ENCODE results near the gene SPTBN2.
A peak's percentile ranks its signal among the peaks of the same experiment; 100 is the strongest.

The SPTBN2 gene

DNA sequence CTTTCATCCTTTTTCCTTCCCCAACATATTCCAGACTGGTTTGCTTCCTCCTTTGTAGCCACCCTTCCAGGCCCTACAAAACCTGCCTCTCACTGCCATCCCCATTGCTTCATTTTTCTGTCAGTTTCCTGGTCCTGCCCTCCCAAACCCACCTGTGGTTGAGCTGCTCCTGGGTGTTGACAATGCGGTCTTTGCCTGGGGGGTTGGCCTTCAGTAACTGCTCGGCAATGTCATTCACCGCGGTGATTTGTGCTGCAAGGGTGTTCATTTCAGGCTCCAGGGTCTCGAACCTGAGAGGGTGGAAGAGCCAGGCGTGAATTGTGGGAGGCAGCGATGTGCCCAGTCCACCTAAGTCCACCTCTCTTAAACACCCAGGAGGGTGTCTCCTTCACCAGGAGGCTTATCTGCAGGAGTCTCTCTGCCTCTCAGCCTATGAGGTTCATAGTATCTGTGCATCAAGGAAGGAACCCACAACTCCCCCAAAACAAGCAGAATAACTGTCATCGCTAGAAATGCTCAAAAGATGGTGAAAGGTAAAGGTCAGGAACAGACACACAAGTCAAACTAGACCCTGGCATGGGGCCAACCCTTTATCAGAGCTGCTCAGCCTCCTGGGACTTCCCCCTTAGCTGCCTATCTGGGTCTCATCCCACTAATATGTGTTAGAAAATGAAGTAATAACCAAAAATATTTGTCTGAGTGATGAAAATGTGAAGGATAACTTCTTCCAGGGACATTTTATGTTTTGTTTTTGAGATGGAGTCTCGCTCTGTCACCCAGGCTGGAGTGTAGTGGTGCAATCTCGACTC, 27.4 kb downstream of the SPTBN2 start:
- no peak for DNase-seq

DNA sequence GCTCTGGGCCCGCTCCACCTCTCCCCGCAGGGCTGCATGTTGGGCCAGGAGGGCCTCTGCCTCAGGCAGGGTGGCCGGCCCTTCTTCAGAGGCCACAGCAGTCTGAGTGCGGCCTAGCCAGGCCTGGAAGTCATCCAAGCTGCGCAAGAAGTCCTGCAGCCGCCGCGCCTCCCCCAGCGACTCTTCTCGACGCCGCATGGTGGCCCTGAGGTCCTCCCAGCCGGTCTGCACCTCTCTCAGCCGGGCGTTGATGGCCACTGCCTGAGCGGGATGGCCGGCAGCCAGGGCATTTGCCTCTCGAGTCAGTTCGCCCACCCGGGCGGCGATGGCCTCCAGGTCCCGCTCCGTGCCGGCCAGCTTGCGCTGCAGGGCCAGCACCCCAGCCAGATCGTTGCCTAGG, 28.3 kb downstream of the SPTBN2 start:
- no peak for DNase-seq

DNA sequence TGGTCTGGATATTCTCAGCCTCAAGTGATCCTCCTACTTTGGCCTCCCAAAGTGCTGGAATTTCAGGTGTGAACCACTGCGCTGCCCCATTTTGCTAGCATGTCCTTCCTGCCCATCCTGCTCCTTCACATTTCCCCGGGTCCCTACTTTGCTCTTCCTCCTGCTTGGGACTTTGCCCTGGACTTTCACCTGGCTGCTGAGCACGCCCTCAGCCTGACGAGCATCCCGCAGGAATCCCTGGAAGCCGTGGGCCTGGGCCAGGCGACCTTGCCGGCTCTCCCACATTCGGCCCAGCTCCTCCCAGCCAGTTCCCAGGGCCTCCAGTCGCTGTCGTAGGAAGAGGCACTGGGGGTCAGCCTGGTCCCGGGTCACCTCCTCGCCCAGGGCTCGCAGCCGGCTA, 28.7 kb downstream of the SPTBN2 start:
- DNase-seq: no peak

DNA sequence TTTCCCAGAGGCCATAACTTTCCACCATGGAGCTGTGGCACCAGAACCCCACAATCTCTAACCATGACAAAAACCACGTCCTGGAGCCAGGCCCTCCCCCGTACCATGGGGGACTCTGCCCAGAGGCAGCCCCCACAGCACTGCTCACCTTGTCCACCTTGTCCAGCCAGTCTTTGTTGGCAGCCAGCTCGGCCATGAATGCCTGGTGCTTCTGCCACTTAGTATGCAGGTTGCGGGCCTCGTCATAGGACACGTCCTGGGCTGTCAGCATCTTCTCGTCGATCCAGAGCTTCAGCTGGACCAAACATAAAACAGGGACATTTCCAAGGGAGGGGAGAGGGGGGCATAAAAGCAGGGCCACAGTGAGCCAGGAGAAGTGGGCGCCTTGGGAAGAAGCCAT, 30.5 kb downstream of the SPTBN2 start:
- DNase-seq: no peak

DNA sequence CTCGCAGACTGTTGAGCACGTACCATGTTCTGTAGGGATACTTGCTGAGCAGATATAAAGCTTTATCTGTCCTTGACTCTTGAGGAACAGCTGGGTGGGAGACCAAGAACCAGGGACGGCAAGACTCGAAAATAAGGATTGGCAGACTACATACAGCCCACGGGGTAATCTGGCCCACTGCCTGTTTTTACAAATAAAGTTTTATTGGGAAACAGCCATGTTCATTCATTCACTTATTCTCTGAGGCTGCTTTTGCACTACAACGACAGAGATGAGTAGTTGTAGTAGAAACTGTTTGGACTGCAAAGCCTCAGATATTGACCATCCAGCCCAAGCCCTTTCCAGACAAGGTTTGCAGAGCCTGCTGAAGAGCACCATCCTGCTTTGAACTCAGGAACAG, 31.0 kb downstream of the SPTBN2 start:
- no peak for DNase-seq

DNA sequence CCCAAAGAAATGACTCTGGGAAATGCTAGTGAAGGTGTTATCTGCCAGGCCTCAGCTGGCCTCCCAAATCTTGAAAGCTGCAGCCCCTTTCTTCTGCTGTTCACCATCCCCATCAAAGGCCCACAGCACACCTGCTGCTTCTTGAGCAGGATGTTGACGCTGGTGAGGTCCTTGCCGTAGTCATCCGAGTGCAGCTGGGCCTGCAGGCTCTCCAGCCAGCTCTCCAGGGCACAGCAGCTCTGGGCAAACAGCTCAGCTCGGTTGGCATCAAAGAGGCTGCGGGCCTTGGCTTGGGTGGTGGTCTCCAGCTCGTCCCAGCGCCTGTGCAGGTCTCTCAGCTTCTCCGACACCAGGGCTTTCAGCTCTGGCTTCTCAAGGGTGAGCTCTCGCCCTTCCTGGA, 32.9 kb downstream of the SPTBN2 start:
- DNase-seq: no peak

DNA sequence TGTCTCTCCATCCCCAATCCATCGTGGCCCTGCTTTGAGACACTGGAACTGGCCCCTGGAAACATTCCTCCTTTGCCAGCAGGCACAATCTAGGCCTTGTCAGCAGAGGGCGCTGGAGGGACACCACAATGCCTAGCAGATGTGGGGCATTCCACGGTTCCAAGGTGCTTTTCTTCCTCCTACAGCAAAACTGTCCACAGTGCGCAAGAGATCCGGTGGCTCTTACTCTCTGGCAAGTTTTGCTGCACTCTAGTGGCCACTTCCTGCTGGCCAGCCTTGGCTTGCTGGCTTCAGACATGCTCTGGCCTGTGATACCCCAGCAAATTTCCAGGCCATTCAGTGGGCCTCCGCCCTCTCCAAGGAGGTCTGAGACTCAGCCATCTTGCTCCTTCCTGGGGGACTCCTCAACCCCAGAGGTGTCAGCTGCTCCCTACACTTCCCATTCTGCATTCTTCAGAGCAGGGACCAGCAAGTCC, 34.2 kb downstream of the SPTBN2 start:
- peak; percentile 74 for DNase-seq

DNA sequence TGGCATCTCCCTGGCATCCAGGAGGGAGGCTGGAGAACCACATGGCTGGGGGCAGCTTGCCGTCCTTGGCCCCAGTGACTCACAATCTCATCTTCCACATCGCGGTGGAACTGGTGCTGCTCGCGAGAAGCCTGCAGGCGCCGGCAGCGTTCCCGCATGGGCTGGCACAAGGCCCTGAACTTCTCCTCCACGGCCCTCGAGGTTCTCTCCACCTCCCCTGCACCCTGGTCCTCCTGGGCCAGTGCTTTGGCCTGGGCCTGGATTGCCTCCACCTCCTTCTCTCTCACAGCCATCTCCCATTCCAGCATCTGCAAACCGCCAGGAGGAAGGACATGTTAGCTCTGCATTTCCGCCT, 35.0 kb downstream of the SPTBN2 start:
- no peak for DNase-seq

DNA sequence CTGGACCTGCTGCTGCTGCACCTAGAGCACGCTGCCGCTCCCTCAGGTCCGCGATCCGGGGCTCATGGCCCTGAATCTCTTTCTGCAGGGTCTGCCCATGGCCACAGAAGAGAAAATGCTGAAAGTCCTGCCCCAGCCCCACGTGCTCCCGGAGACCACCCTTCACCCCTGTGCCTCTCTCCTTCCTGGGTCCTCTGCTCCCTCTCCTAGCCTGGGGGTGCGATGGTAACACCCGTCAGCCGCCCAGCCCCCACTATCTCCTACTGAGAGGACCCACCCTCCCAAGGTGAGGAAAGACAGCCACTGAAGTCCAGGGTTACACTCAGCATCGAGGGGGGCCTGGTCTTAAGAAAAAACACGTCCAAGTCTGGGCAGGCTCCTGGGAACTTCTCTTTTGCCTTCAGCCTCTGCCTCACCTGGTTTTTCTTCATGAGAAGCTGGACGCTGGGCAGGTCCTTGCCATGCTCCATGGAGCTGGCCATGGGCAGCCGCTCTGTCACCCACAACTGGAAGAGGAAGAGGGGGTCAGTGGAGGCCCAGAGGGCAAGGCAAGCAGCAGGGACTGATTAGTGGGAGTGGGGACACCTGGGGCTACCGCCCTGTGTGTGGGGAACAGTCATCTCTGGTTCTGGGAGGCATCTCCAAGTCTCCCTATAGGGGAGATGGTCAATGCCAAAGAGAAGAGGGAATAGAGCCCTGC, 35.5 kb downstream of the SPTBN2 start:
- DNase-seq: no peak

DNA sequence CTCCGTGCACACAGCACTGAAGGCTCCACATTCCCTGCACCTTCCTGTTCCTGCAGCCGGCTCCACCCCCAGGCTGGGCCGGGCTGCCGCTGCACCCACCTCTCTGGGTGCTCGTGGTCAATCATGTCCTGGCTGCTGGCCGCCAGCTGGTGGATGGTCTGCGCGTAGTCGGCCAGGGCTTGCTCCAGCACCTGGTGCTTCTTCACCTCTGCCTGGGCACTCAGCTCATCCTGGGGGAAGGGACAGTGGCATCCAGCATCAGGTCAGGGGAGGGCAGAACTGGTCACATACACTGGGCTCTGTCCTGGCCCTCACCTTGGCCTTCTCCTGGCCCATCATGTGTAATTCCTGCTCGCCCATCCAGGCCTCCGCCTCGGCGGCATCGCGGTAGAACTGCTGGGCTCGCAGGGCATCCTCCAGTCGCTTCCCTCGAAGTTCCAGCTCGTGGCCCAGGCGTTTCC, 36.1 kb downstream of the SPTBN2 start:
- DNase-seq: no peak

DNA sequence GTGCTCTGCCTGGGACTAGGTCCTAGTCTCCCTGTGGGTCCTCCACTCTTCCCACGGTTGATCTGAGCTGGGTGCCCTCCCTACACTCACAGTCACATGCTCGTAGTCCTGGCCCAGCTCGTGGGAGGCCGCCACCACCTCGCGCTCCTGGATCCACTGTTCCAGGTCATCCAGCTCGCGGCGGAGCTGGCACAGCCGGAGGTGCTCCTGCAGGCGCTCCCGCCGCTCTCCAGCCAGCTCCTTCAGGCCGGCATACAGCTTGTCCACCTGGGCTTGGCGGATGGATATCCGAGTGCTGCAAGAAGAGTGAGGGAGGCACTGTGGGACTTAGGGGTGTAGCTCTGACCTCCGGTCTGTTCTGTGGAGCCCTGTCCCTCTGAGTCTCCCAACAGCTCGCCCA, 36.6 kb downstream of the SPTBN2 start:
- no peak for DNase-seq

DNA sequence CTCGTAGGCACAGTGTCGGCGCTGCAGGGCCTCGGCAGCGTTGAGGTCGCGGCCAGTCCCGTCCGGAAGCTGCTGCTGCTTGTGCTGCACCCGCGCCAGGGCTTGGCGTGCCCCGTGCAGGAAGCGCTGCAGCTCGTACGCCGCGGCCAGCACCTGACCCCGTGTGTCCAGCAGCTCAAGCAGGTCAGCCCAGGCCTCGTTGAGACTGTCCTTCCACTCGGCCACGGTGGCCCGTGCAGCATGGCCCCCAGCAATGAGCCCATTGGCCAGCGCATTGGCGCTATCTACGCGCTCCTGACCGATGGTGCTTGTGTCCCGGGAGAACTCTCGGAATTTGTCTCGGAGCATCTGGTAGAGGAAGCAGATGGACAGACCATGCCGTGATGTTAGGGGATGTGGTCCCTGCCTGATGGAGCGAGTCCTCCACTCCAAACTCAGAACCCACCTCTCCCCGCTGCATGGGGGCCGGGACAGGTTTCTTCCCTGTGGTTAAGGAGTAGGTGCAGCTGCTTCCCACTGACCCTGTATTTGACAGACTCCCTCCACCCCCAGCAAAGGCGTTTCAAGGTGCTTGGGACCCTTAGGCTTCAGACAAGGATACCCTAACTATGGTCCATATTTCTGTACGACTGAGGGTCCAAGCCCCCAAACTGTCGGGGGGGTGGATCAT, 37.6 kb downstream of the SPTBN2 start:
- no peak for DNase-seq

DNA sequence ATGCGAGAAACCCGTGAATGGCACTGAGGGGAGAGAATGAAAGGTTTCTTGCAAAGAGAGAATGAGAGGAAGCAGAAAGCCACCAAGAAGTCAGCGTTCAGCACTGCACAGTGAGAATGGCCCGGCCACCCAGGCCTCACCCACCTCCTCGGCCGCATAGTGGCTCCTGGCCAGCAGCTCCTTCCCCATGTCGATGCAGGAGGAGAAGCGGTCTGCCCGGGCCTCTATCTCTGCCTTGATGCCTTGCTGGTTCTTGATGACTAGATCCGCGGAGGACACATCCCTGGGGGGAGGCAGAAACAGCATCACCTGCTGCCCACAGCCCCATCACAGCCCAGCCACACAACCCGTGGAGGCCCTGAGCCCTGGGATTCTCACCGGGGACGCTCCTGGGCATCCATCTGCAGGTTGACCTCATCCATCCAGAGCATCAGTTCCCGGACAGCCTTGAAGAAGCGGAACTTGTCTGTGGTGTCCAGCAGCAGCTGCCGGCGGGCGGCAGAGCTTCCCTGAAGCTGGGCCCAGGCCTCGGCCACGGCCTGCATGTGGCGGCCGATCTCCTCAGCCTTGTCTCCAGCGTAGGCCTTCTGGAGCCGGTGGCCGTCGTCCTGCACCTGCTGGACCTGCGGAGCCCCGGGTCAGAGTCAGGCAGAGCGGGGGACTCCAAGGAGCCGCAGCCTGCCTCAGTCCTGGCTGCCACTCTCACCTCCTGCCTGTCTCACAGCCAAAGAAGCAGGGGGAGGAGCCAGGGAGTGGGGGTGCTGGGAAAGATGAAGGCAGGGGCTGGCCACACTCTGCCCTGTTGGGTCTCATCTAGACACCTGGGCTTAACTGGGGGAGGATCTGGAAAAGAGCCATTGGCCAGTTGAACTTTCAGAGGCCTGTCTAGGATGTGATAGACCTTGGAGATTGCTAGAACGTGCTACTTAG, 39.1 kb downstream of the SPTBN2 start:
- no peak for DNase-seq

DNA sequence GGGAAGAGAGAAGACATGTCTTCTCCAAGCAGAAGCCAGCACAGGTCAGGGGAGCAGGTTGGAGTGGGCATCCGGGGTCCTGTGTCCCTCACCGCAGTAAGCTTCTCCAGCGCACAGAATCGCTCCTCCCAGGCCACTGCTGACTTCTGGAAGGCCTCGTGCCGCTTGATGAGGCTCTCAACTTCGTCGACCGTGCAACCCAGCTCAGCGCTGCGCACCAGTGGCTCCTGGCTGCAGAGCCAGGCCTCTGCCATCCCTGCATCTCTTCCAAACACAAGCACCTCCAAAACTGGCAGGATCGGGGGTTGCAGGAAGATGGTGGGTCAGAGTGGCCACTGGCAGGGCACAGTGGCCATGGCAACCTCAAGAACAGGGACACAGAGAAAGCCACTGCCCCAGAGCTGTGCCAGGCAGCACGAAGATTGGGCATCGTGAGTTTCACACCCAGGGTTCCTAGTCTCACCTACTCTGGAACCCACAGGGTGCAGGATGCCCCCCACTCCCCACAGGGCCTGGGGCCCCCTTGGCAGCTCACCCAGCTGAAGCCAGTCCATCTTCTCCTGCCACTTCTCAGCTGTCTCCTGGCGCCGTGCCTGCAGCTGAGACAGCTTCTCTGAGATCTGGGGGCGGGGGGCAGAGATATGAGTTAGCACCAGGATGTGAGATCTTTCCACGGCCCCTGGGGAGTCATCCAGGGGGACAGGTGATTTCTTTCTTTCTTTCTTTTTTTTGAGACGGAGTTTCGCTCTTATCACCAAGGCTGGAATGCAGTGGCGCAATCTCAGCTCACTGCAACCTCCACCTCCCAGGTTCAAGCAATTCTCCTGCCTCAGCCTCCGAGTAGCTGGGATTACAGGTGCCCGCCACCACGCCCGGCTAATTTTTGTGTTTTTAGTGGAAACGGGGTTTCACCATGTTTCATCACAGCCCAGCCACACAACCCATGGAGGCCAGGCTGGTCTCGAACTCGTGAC, 40.2 kb downstream of the SPTBN2 start:
- DNase-seq: no peak

DNA sequence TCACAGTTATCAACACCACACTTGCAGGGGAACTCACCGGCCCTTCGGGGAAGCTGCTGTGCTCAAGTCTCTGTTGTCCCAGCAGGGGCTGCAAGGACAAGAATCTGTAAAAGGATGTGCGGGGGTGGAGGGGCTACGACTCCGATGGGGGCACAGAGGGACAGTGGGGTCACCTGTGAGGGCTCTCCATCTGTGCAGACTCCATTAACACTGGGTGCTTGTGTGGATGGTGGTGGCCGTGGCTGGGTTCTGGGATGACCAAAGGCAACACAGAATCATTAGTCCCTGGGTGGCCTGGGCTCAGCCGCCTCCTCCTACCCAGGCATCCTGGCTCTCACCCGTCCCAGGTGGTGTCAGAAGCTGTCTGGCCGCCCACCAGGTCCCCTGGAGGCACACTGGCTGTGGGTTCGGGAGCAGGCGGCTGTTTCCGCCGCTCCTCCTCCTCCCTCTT, 41.2 kb downstream of the SPTBN2 start:
- DNase-seq: no peak

DNA sequence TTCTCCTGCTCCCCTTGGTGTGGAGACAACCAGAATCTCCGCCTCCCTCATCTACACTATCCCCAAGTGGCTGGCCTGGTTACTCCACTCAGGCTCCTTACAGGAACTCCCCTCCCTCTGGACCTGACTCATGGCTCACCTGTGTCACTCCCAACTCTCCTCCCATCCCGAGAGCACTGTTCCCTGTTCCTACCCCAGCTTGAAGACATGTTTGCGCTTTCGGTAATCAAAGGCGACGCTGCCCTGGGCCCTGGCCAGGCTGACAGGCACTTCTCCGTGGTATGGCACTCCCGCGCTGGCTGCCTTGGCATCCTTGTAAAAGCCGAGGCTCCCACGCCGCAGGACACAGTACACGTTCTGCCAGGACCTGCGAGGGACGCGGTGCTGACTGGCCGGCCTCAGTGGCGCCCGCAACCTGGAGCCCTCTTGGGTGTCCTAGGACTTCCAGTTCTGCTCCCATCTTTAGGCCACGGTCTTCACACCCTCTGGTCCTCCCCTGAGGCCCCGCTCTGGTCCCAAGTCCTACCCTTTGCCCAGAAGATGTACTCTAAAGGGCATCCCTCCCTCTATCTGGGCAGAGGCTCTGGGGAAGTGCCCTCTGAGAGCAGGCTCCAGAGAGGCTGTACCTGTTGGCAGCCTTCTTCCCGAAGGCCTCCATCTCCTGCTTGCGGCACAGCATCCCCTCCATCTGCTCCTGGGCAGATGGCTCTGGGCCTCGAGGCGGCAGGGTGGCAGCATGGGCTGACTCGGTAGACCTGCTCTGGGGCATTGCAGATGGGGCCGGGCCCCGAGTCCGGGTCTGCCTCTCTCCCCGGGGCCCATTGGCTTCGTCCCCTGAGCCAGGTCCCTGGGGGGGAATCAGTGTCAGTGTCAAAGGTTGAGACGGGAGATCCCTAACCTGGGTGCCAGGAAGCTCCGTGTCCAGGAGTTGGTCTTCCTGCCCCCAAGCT, 41.9 kb downstream of the SPTBN2 start:
- DNase-seq: no peak

DNA sequence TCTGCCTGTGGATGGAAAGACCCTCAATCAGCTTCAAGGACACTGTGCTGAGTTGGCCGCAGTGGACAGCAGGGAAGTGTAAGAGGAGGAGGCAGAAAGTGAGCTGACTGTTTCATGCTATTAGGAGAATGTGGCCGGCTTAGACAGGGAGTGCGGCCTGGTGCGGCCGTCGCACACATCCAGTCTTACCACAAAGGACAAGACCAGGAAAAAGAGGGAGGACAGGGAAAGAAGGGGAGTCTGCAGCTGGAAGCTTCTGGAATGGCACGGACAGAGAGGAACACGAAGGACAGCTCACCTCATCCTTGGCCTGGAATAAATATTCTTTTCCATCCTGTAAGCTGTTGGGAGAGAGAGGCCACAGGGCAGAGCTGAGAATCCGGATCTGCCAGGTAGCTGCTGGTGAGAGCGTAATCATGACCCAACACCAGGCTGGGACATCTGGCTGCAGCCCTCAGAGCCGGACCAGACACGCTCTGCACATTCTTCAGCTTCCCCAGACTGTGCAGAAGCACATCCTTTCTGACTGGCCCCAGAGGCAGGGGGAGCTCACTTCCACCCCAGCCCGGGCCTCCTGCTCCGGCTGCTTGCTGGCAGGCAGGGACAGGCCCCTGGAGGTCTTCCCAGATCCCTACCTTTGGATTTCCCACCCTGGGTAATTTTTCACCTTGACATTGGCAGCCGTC, 42.8 kb downstream of the SPTBN2 start:
- no peak for DNase-seq

DNA sequence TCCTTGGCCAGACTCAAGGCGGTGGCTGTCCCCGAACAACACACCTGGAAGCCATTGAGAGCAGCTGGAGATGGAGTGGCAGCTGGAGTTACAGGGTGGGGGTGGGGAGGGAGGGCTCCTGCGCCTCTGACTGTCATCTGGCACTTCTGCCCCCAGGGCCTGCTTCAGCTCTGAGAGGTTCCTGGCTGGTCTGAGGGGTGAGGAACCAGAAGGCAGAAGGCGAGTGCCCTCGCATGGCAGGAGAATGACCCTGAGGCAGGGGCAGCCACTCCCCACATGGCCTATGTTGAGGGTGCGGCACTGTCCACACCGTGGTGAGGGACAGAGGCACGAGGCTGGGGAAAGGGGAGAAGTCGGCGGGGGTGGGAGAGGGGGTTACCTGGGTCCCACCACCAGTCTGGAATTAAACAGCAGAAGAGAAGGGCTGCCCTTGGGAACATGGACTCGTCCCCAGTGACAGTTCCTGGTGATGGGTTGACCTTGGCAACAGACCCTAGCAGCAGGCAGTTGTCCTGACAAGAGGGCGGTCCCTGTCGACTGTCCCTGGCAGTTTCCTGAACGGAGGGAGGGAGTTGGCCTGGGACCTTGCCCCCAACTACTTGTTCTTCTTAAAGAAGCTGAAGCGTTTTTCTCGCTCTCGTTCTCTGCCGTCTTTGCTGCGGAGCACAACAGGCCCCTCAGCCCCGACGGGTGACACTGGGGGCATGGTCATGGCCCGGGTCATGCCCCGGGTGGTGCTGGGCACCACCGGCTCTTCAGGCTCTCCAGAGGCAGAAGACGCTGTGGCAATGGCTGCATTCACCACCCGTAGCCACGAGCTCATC, 43.5 kb downstream of the SPTBN2 start:
- DNase-seq: no peak

DNA sequence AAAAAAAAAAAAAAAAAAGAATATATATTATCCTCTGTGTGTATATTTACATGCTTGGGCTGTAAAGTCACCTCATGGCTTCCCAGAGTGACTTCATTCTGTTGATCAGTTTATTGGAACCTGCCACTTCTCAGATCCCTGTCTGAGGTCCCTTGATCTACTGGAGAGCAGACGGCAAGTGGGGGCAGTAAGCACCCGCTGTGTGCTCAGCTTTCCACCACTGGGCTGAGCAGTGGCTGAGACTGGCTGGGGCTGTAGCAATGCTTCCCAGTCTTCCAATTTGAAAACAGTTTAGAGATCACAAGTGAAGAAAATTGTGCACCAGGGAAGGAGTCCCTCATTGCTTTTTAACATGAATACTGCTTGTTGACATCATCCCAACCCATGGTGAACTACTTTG, 44.4 kb downstream of the SPTBN2 start:
- DNase-seq: no peak

All from NCI-H1092 (cell line).